ENCODE measurements around the gene SLC2A1. TPM values are rescaled to one million over a fixed set of nuclear protein-coding genes. Genes with fewer than 3 reads are reported as not detected.

Gene SLC2A1
- total RNA-seq, 1 donor from 2014 or later: 236 TPM

DNA sequence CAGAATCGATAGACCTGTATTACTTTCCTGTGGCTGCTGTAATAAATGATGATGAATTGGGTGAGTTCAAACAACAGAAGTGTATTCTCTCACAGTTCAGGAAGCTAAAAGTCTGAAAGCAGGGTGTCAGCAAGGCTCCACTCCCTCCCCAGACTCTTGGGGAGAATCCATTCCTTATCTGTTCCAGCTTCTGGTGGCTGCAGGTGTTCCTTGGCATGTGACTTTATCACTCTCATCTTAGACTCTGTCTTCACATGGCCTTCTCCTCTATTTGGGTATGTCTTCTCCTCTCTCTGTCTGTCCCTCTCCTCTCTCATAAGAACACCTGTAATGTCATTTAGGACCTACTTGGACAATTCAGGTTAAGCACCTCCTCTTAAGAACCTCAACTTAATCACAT is 44.1 kb upstream of the SLC2A1 start:
- Mint-ChIP-seq H3K4me1 (ENCODE audit: unreplicated experiment) (peaks cover 5% of the 10 kb centered on the region), H3K27ac (ENCODE audit: unreplicated experiment) (no peak overlapping the region), H3K36me3 (ENCODE audit: unreplicated experiment) (no peaks in the 10 kb centered on the region), H3K4me3 (ENCODE audit: unreplicated experiment) (no peak overlapping the region), H3K27me3 (ENCODE audit: unreplicated experiment) (no peaks in the 10 kb centered on the region), H3K9me3 (ENCODE audit: unreplicated experiment) (peaks cover 4% of the 10 kb centered on the region)
- TF ChIP-seq, protein P1, sequence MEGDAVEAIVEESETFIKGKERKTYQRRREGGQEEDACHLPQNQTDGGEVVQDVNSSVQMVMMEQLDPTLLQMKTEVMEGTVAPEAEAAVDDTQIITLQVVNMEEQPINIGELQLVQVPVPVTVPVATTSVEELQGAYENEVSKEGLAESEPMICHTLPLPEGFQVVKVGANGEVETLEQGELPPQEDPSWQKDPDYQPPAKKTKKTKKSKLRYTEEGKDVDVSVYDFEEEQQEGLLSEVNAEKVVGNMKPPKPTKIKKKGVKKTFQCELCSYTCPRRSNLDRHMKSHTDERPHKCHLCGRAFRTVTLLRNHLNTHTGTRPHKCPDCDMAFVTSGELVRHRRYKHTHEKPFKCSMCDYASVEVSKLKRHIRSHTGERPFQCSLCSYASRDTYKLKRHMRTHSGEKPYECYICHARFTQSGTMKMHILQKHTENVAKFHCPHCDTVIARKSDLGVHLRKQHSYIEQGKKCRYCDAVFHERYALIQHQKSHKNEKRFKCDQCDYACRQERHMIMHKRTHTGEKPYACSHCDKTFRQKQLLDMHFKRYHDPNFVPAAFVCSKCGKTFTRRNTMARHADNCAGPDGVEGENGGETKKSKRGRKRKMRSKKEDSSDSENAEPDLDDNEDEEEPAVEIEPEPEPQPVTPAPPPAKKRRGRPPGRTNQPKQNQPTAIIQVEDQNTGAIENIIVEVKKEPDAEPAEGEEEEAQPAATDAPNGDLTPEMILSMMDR (IDR thresholded peaks at IDR 0.05): no peak
- DNase-seq (ENCODE audit: extremely low spot score, unreplicated experiment): no peak

DNA sequence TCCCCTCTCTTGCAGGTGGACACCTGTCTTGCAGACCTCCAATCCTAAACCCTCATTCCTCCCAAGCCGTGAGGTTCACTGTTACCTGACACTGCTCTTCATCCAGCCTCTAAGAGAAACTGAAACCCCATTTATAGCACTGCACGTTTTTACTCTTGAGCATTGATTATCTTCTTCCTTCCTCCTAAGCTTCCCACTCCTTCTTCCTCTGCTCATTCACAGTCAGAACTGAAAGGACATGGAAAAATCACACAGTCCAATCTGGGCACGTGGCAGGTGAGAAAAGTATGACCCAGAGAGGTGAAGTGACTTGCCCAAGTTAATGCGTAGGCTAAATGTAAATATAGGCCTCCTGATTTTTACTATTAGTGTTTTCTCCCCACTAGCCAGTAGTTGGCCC is 43.4 kb upstream of the SLC2A1 start:
- Mint-ChIP-seq H3K4me1 (ENCODE audit: unreplicated experiment) (peaks cover 5% of the 10 kb centered on the region), H3K27me3 (ENCODE audit: unreplicated experiment) (no peaks in the 10 kb centered on the region), H3K9me3 (ENCODE audit: unreplicated experiment) (peaks cover 4% of the 10 kb centered on the region), H3K4me3 (ENCODE audit: unreplicated experiment) (no peak overlapping the region), H3K36me3 (ENCODE audit: unreplicated experiment) (no peaks in the 10 kb centered on the region), H3K27ac (ENCODE audit: unreplicated experiment) (no peak overlapping the region)
- DNase-seq (ENCODE audit: extremely low spot score, unreplicated experiment): no peak
- TF ChIP-seq, protein P1 (IDR thresholded peaks at IDR 0.05): no peak

DNA sequence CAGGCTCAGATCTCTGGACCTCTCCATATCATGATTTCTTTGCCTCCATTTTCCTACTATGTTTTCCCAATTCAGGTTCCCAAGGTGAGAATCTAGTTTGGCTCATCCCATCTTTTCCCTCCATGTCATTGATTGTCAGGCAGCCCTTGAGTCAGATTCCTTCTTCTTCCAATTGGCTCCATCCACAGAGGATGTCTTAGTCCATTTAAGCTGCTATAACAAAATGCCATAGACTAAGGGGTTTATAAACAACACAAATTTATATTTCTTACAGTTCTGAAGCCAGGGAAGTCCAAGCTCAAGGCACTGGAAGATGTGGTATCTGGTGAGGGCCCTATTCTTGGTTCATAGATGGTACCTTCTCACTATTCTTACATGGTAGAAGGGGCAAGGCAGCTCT is 42.8 kb upstream of the SLC2A1 start:
- peaks cover 4% of the 10 kb centered on the region for H3K9me3 Mint-ChIP-seq (ENCODE audit: unreplicated experiment)
- no peaks in the 10 kb centered on the region for H3K27me3 Mint-ChIP-seq (ENCODE audit: unreplicated experiment)
- TF ChIP-seq, protein P1 (IDR thresholded peaks at IDR 0.05): no peak
- peaks cover 5% of the 10 kb centered on the region for H3K4me1 Mint-ChIP-seq (ENCODE audit: unreplicated experiment)
- H3K4me3 Mint-ChIP-seq (ENCODE audit: unreplicated experiment): no peak overlapping the region
- no peak for DNase-seq (ENCODE audit: extremely low spot score, unreplicated experiment)
- H3K27ac Mint-ChIP-seq (ENCODE audit: unreplicated experiment): no peak overlapping the region
- H3K36me3 Mint-ChIP-seq (ENCODE audit: unreplicated experiment): no peaks in the 10 kb centered on the region

DNA sequence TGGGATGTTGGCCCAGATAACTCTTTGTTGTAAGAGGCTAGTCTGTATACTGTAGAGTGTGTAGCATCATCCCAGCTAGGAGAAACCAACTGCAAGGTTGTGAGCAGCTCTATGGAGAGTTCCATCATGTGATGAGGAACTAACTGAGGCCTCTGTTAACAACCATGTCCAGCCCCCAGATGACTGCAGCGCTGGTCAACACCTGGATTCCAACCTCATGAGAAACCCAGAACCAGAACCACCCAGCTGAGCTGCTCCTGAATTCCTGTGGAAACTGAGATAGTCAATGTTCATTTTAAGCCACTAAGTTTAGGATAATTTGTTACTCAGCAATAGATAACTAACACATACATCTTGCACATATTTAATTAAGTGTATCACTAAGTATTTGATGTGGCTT is 41.6 kb upstream of the SLC2A1 start:
- Mint-ChIP-seq H3K27me3 (ENCODE audit: unreplicated experiment) (no peaks in the 10 kb centered on the region), H3K9me3 (ENCODE audit: unreplicated experiment) (peaks cover 4% of the 10 kb centered on the region), H3K4me3 (ENCODE audit: unreplicated experiment) (no peak overlapping the region), H3K4me1 (ENCODE audit: unreplicated experiment) (peaks cover 5% of the 10 kb centered on the region), H3K36me3 (ENCODE audit: unreplicated experiment) (no peaks in the 10 kb centered on the region), H3K27ac (ENCODE audit: unreplicated experiment) (no peak overlapping the region)
- TF ChIP-seq, protein P1 (IDR thresholded peaks at IDR 0.05): no peak
- no peak for DNase-seq (ENCODE audit: extremely low spot score, unreplicated experiment)

DNA sequence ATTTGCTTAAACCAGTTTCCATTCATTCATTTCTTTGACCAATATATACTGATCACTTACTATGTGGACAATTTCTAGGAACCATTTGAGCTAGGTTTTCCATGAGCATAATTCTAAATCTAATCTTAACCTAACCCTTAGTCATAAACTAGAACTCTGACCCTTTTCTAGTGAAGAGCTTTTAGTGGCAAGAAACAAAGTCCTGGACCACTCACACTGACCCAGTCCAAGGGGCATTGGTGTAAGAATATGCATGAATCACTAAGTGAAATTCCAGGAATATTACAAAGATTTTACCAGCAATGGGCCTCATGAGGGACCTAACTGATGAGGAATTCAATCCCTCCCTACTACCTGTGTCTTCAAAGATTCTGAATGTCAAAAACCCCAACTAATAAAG is 40.6 kb upstream of the SLC2A1 start:
- H3K27ac Mint-ChIP-seq (ENCODE audit: unreplicated experiment): no peak overlapping the region
- H3K9me3 Mint-ChIP-seq (ENCODE audit: unreplicated experiment): peaks cover 4% of the 10 kb centered on the region
- H3K36me3 Mint-ChIP-seq (ENCODE audit: unreplicated experiment): no peaks in the 10 kb centered on the region
- no peaks in the 10 kb centered on the region for H3K27me3 Mint-ChIP-seq (ENCODE audit: unreplicated experiment)
- TF ChIP-seq, protein P1 (IDR thresholded peaks at IDR 0.05): no peak
- peaks cover 5% of the 10 kb centered on the region for H3K4me1 Mint-ChIP-seq (ENCODE audit: unreplicated experiment)
- H3K4me3 Mint-ChIP-seq (ENCODE audit: unreplicated experiment): no peak overlapping the region
- no peak for DNase-seq (ENCODE audit: extremely low spot score, unreplicated experiment)
